ACC112 (cell line): ENCODE data around the gene SLC25A25.

ENCODE experiments used
- H2AFZ ChIP-seq: fragments of 200-600 bp; sonication (generic); one replicate; pipeline ENCODE4 v1.6.0; 2017; ENCODE audit warnings: antibody characterized with exemption, low read length; ENCODE audit not compliant: unreplicated experiment
- H3K27ac ChIP-seq: fragments of 200-600 bp; sonication (generic); 2 replicates; pipeline ENCODE4 v1.5.1; 2014; ENCODE audit warnings: low read depth, mild to moderate bottlenecking, antibody characterized with exemption, low read length, moderate library complexity
- H3K27me3 ChIP-seq: fragments of 200-600 bp; sonication (generic); 2 replicates; pipeline ENCODE4 v1.6.1; 2014; ENCODE audit warnings: mild to moderate bottlenecking, antibody characterized with exemption, low read length, moderate library complexity, mixed read lengths; ENCODE audit not compliant: insufficient read depth
- H3K36me3 ChIP-seq: fragments of 200-600 bp; sonication (generic); 2 replicates; pipeline ENCODE4 v1.6.1; 2016; ENCODE audit warnings: mild to moderate bottlenecking, antibody characterized with exemption, low read length, moderate library complexity, mixed read lengths; ENCODE audit not compliant: insufficient read depth
- H3K4me1 ChIP-seq: fragments of 200-600 bp; sonication (generic); one replicate; pipeline ENCODE4 v1.6.1; 2016; ENCODE audit warnings: low read length, mixed read lengths; ENCODE audit not compliant: insufficient read depth, unreplicated experiment, control insufficient read depth
- H3K4me3 ChIP-seq: fragments of 200-600 bp; sonication (generic); 2 replicates; pipeline ENCODE4 v1.5.1; 2014; ENCODE audit warnings: mild to moderate bottlenecking, low read depth, low read length
- H3K79me2 ChIP-seq: fragments of 200-600 bp; sonication (generic); one replicate; pipeline ENCODE4 v1.6.0; 2016; ENCODE audit warnings: low read length; ENCODE audit not compliant: control insufficient read depth, unreplicated experiment, insufficient read depth

The SLC25A25 gene

DNA sequence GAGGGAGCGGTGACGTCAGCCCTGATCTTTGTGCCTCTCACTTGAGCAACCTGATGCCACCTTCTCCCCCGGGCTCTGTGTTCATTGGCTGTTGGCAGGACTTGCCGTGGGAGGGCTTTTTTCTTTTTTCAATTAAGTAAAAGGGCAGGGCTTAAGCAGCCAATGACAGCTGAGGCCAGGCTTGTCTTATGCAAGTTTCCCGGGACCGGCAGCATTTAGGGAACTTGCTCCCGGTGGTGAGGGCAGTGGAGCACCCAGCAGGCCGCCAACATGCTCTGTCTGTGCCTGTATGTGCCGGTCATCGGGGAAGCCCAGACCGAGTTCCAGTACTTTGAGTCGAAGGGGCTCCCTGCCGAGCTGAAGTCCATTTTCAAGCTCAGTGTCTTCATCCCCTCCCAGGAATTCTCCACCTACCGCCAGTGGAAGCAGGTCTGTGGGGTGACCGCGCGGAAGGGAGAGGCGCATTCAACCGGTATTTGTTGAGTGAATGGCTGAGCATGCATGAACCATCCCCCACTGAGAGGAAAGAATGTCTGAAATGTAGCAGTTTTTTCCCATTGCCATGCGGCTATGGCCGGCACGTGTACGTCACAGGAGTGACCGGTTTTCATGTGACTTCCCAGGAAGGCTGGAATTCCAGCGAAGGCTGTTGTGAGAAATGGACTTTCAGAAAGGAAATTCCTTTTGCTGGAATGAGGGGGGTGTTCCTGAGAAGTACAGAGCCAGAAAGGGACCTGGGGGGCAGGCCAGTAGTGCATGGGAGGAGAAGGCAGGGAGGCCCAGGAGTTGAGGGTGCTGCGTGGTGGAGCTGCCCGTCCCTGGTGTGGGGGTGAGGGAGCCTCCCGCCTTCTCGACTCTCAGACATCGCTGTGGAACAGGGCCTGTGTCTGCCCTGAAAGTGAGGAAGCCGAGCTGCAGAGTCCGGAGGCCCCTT lies 30.5 kb downstream of the SLC25A25 start:
- peak overlapping the region; percentile 95 for H3K27ac ChIP-seq
- peak overlapping the region; percentile 83 for H3K4me3 ChIP-seq
- H3K79me2 ChIP-seq: peaks cover 48% of the 10 kb centered on the region
- no peaks in the 10 kb centered on the region for H3K27me3 ChIP-seq
- H2AFZ ChIP-seq: no peak overlapping the region
- no peaks in the 10 kb centered on the region for H3K36me3 ChIP-seq
- peaks cover 39% of the 10 kb centered on the region for H3K4me1 ChIP-seq

DNA sequence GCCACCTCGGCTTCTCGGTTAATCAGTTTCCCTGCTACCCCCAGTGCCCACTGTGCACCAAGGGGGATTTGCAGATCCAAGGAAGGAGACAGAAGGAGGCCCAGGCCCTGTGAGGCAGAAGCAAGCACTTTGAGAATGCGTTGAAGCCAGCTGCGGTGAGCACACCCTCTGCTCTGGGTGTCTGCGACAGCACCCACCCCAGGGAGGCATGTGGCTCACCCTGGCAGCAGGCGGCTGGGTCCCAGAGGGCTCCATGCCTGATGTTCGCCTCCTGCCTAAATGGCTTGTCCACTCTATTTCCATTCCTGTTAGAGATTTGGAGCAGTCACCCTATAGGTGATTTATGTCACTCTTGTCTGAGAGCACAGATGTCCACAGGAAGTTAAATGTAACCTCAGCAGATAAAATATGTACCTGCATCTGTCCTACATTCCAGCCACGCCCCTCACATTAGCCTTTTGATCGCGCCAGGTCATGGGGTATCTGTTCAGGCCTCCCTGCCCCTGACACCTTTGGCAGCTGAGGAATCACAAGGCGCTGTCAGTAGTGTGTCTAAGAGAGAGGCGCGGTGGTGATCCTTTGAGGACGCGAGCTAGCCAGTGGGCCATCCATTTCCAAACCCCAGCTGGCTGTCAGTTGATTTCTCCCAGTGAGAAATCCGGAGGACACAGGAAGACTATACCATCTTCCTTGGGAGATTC lies 31.3 kb downstream of the SLC25A25 start:
- Histone ChIP-seq H3K27me3 (no peaks in the 10 kb centered on the region), H3K36me3 (peaks cover 7% of the 10 kb centered on the region; the same call in 1 of the 2 replicates), H3K27ac (peak overlapping the region; percentile 95), H3K79me2 (peaks cover 47% of the 10 kb centered on the region), H2AFZ (no peak overlapping the region), H3K4me1 (peaks cover 33% of the 10 kb centered on the region), H3K4me3 (peak overlapping the region; percentile 83)

GRCh38 chr9:128099932-128100491 lies 32.0 kb downstream of the SLC25A25 start:
- peaks cover 8% of the 10 kb centered on the region; the same call in 1 of the 2 replicates for H3K36me3 ChIP-seq
- peaks cover 44% of the 10 kb centered on the region for H3K79me2 ChIP-seq
- H3K4me1 ChIP-seq: peaks cover 27% of the 10 kb centered on the region
- H3K27me3 ChIP-seq: no peaks in the 10 kb centered on the region
- H3K4me3 ChIP-seq: peak overlapping the region; percentile 83
- H2AFZ ChIP-seq: no peak overlapping the region
- H3K27ac ChIP-seq: peak overlapping the region; percentile 95

GRCh38 chr9:128100581-128100980 lies 32.5 kb downstream of the SLC25A25 start:
- Histone ChIP-seq H2AFZ (no peak overlapping the region), H3K4me3 (no peak overlapping the region), H3K27ac (peak overlapping the region; percentile 95; the same call in 1 of the 2 replicates), H3K4me1 (peaks cover 24% of the 10 kb centered on the region), H3K27me3 (no peaks in the 10 kb centered on the region), H3K36me3 (peaks cover 11% of the 10 kb centered on the region; the same call in 1 of the 2 replicates), H3K79me2 (peaks cover 38% of the 10 kb centered on the region)

DNA sequence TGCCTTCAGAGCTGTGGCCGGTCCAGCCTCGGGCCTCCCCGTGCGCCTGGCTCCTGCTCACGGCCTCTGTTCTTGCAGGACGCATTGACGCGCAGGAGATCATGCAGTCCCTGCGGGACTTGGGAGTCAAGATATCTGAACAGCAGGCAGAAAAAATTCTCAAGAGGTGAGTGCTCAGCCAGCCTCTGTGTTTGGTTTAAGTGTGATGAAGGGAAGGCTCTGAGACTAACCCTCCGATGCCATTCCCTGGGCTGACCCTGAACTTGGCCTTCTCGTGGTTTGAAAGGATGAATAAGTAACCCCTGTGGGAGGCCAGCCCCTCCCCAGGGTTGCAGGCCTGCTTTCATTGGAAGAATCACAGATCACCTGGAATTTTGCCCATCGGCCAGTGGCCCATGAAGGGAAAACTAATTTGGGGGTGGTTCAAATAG lies 33.2 kb downstream of the SLC25A25 start:
- Histone ChIP-seq H3K27me3 (no peaks in the 10 kb centered on the region), H3K36me3 (peaks cover 13% of the 10 kb centered on the region; the same call in 1 of the 2 replicates), H2AFZ (no peak overlapping the region), H3K4me1 (peaks cover 24% of the 10 kb centered on the region), H3K79me2 (peaks cover 38% of the 10 kb centered on the region), H3K27ac (no peak overlapping the region), H3K4me3 (no peak overlapping the region)

- H3K27me3 ChIP-seq: no peaks in the 10 kb centered on the region
- H2AFZ ChIP-seq: no peak overlapping the region
- peaks cover 13% of the 10 kb centered on the region; the same call in 1 of the 2 replicates for H3K36me3 ChIP-seq
- H3K79me2 ChIP-seq: peaks cover 35% of the 10 kb centered on the region
- H3K27ac ChIP-seq: no peak overlapping the region
- H3K4me3 ChIP-seq: no peak overlapping the region
- peaks cover 24% of the 10 kb centered on the region for H3K4me1 ChIP-seq
Observed at GRCh38 chr9:128101690-128102089, 33.7 kb downstream of the SLC25A25 start.

DNA sequence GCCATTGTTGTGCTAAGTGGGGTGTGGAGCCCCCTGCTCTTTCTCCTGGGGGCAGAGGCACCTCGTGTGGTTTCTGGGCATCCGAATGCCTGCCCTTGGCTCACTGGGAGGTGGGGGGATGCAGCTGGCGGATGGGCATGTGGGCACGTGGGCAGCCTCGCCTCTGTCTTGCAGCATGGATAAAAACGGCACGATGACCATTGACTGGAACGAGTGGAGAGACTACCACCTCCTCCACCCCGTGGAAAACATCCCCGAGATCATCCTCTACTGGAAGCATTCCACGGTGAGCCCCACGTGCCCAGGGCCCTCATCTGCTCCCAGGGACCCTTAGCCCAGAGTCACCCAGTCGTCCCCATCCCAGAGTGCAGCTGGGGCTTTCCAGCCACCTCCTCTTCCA lies 34.2 kb downstream of the SLC25A25 start:
- Histone ChIP-seq H3K36me3 (peaks cover 13% of the 10 kb centered on the region; the same call in 1 of the 2 replicates), H3K4me3 (no peak overlapping the region), H3K27ac (no peak overlapping the region), H2AFZ (no peak overlapping the region), H3K79me2 (peaks cover 31% of the 10 kb centered on the region), H3K27me3 (no peaks in the 10 kb centered on the region), H3K4me1 (peaks cover 24% of the 10 kb centered on the region)

- H2AFZ ChIP-seq: no peak overlapping the region
- no peak overlapping the region for H3K27ac ChIP-seq
- H3K79me2 ChIP-seq: peaks cover 24% of the 10 kb centered on the region
- H3K36me3 ChIP-seq: peaks cover 18% of the 10 kb centered on the region; the same call in 1 of the 2 replicates
- H3K4me1 ChIP-seq: peaks cover 17% of the 10 kb centered on the region
- H3K27me3 ChIP-seq: no peaks in the 10 kb centered on the region
- H3K4me3 ChIP-seq: no peak overlapping the region
Observed at GRCh38 chr9:128102861-128103588, 35.0 kb downstream of the SLC25A25 start.

DNA sequence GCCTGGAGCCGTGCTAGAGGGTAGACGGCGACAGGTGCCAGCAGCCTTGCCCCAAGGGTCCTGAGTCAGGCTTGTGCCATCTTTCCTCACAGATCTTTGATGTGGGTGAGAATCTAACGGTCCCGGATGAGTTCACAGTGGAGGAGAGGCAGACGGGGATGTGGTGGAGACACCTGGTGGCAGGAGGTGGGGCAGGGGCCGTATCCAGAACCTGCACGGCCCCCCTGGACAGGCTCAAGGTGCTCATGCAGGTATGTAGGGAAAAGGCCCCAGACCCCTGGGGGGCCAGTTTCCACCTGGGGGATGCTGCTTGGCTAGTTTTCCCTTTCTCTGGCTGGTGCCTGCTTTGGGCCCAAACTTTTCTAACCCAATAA lies 35.5 kb downstream of the SLC25A25 start:
- peaks cover 24% of the 10 kb centered on the region for H3K79me2 ChIP-seq
- no peak overlapping the region for H3K27ac ChIP-seq
- H3K4me3 ChIP-seq: no peak overlapping the region
- H3K4me1 ChIP-seq: peaks cover 17% of the 10 kb centered on the region
- H3K27me3 ChIP-seq: no peaks in the 10 kb centered on the region
- peaks cover 18% of the 10 kb centered on the region; the same call in 1 of the 2 replicates for H3K36me3 ChIP-seq
- no peak overlapping the region for H2AFZ ChIP-seq

DNA sequence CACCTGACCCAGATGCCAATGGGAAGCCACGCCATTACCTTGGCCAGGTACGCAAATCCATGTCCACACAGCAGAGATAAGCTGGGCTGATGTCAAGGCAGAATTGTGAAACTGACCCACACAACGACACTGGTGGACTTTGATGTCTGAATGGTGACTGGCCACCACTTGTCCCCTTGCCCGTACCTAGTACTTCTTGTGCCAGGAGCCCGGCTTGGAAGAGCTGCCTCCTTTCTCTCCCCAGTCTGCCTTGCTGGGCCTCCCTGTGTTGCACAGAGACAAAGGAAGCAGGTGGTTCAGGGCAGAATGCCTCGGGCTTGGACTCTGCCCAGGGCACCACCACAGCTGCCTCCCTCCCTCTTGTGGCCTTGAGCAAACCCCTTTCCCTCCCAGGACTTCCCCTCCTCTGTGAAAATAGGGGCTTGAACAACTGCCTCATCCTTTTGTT lies 36.2 kb downstream of the SLC25A25 start:
- peaks cover 18% of the 10 kb centered on the region; the same call in 1 of the 2 replicates for H3K36me3 ChIP-seq
- H3K27ac ChIP-seq: no peak overlapping the region
- peaks cover 15% of the 10 kb centered on the region for H3K4me1 ChIP-seq
- H3K4me3 ChIP-seq: no peak overlapping the region
- peaks cover 22% of the 10 kb centered on the region for H3K79me2 ChIP-seq
- no peaks in the 10 kb centered on the region for H3K27me3 ChIP-seq
- no peak overlapping the region for H2AFZ ChIP-seq
